Fibroblast of lung (primary cell): ENCODE results near the gene CYP4F3.

Experiments
- CTCF ChIP-seq, 2 donors: IDR thresholded peaks in 1 of 2; conservative IDR thresholded peaks in 1 of 2; 1 replicate in 1 of 2; 2 replicates in 1 of 2; pipeline ENCODE4 v1.5.1; 2011 to 2012; ENCODE audit warnings: low read length in 2 of 2, control low read depth in 1 of 2, inconsistent platforms in 1 of 2, low read depth in 1 of 2, mild to moderate bottlenecking in 1 of 2
- EZH2 ChIP-seq: IDR thresholded peaks from 2 replicates; pipeline ENCODE4 v1.5.1; 2012; ENCODE audit warnings: low read length, control low read depth, mild to moderate bottlenecking; ENCODE audit errors: missing control alignments

GRCh38 chr19:15701757-15702533 is 61.2 kb downstream of the CYP4F3 start:
- TF ChIP-seq CTCF (conservative IDR thresholded peaks at IDR 0.05 in 1 of 2, IDR thresholded peaks at IDR 0.05 in 1 of 2; ENCODE audit: low read depth in 1 of 2, low read length in 2 of 2) = no peak
- TF ChIP-seq EZH2 = no peak
